GM18498 (cell line): ENCODE measurements around the gene TEX55.
"Not testable (repeated sequence)": the region's sequence is repeated elsewhere in the genome, so short reads cannot be mapped to it uniquely, and the experiment has no call there.

Experiments used
- ATAC-seq: cut with Tn5 transposase; IDR thresholded peaks from one replicate; pipeline ENCODE4 v1.9.1; 2021; ENCODE audit warnings: mild to moderate bottlenecking, moderate library complexity; ENCODE audit not compliant: unreplicated experiment

The TEX55 gene

DNA sequence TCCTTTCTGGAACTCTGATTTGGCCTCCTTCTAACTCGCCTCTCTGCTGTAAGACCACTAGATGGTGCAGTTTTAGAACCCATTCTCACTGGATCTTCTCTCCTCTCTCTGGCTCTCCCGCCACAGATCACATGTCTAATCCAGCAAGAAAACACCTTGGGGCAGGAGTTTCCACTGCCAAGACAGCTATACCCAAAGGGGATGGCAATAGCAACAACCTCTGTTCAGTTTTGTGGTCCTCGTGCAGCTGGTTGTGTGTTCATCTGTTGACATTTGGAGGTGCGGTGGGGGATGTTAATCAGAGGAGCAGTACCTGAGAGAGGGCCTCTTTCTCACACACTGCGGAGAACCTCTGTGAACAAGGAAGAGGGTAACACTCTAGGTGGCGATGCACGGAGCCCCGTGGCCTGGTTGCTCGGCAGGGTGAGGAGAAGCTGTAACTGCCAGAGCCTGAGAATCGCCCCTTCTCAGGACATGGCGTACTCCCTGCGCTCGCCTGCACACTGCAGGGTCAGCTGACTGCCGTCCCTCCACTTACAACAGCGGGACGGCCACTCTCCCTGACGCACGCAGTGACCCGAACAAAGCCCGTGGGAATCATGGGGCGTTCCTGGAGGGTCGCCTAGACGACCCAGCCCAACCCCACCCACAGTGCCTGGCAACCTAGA, at the start of gene TEX55:
Gene TEX55 (plus strand): TSS at position 666 of the 668 bp plus-strand sequence. CDS start 25 bp downstream, outside the sequence.
- ATAC-seq, result peak; percentile 66

DNA sequence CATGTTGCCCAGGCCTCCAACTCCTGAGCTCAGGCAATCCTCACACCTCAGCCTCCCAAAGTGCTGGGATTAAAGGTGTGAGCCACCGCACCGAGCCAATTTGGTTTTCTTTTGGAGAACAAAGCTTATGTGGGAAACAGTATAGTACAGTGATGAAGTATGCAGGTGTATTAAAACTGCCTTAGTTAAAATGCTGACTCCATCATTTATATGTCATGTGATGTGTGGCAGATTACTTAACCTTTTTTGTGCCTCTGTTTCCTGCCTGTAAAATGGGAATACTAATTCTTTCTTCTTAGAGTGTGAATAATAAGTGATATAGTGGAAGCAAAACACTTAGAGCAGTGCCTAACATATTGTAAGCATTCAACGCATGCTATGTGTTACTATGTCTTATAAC, 48.0 kb upstream of the TEX55 start:
- ATAC-seq, result no peak

DNA sequence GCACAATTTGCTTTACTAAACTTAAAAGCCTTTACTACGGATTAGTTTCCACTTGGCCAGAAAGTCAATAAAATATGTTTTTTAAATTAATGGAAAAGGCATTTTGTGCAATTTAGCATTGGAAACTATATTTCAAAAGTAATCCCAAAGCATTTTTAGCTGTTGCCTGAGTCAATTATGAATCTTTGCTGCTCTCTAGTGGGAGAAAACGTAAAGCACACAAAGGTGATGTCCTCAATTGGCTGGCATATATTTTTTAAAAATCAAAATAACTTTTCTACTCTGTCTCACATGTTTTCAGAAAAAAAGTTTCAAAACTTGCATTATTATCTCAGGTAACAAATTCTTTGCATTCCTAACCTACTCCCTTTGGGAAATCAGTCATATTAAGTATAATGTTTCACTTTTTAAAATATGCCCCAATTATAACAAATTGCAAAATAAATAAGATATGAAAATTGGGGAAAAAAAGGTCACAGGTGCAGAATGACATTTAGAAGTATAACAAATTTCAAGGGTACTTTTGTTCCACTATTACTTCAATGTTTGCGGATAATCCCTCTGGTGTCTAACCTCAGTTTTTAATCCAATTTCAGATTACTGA, 47.2 kb upstream of the TEX55 start:
- no peak for ATAC-seq

DNA sequence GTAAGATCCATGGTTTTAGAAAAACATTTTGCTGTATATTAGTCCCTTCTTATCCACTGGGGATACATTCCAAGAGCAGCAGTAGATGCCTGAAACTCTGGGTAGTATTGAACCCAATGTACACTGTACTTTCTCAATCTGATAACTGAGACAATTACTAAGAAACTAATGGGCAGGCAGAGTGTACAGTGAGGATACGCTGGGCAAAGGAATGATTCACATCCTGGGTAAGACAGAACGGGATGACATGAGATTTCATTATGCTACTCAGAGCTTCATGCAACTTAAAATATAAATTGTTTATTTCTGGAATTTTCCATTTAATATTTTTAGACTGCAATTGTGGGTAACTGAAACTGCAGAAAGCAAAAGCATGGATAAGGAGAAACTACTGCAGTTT, 46.2 kb upstream of the TEX55 start:
- ATAC-seq, result no peak

DNA sequence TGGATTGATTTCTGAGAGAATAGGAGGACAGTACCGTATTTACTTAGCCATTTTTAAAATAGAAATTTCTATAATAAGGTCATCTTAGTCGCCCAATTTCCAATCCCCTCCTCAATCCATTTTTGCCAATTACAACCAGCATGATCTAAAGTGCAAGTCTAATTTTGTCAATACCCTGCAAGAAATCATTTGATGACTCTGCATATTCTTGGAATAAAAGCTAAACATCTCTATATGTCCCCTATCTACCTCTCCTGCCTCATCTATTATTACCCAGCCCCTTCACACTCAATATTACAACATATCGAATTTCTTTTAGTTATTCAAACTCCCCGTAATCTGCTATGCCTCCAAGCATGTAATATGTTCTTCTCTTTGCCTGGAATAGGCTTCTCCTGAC, 41.9 kb upstream of the TEX55 start:
- ATAC-seq, result no peak

DNA sequence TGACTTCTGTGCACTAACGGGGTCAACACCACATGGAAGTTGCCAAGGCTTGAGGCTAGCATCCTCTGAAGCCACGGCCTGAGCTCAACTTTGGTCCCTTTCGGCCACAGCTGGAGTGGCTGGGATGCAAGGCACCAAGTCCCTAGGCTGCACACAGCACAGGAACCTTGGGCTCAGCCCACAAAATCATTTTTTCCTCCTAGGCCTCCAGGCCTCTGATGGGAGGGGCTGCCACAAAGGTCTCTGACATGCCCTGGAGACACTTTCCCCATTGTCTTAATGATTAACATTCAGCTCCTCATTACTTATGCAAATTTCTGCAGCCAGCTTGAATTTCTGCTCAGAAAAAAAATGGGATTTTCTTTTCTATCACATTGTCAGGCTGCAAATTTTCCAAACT, 27.6 kb upstream of the TEX55 start:
- not testable (repeated sequence) for ATAC-seq

DNA sequence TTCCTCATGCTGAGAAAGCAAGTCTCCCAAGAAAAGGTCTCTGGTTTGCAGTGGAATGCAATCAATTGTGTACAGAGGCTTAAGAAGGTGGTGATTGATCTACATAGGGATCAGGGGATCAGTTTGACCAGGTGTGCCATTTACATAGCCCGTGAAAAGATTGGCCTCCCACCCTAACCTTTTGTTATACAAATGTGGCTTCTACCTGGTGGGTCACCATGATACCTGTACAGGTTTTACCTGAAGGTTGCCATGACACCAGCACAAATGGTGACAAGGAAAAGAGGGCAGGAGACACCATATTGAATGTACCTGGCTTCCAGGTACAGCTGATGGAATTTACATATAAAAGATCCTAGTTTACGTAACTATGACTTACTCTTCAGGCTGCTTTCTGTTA, 25.5 kb upstream of the TEX55 start:
- no peak for ATAC-seq

DNA sequence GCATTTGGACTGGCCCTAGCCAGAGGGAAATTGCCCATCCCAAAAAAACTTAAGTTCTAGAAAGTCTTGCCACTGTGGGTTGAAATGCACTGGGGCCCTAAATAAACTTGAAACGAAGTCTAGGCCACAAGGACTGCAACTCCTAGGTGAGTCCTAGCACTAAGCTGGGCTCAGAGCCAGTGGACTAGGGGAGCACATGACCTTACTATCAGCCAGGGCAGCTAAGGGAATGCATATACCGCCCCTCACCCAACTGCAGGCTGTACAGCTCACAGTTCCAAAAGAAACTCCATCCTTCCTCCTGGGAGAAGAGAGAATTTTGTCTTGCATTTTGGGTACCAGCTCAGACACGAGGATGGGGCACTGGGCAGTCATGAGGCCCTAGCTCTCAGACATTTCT, 23.6 kb upstream of the TEX55 start:
- ATAC-seq, result no peak

DNA sequence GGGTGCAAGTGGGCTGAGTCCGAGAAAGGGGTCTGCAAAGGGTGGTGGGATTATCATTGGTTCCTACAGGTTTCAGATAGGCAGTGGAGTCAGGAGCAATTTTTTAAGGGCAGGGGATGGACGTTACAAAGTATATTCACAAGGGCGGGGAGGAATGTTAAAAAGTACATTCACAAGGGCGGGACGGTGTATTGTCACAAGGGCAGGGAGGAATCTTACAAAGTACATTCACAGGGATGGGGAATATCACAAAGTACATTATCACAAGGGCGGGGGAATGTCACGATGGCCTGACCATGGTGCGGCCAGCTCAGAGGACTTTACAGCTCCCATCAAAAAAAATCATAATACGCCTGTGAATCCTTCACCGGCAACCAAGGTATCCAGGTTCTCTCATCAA, 20.6 kb upstream of the TEX55 start:
- no peak for ATAC-seq

DNA sequence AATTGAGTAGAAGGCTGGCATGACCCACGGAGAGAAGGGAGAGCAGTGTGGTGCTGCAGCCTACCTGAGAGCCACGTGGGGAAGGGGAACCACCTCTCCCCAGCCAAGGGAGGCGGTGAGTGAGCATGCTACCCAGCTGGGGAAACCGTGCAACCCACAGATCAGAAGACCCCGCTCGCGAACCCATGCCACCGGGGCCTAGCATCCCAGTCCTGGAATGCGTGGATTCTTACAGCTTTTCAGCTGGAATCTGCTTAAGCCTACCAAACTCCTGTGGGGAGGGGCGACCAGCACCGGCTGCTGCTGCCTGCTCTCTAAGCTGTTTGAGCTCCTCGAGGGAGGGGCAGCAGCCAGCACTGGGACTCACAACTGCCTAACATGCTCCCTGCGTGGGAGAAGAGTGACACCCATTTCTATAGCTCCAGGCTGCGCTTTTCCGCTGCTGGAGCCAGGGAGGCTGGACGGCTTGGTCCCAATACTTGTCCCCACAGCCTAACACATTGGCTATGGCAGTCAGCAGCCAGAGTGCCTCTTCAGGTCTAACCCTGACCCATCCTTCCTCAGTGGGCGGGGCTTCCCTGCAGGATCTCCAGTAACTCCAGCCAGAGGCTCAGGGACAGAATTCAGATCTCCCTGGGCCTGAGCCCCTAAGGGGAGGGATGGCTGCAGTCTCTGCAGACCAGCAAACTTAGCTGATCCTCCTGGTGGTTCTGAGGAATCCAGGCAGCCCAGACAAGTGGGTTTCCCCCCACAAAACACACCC, 20.0 kb upstream of the TEX55 start:
- no peak for ATAC-seq

DNA sequence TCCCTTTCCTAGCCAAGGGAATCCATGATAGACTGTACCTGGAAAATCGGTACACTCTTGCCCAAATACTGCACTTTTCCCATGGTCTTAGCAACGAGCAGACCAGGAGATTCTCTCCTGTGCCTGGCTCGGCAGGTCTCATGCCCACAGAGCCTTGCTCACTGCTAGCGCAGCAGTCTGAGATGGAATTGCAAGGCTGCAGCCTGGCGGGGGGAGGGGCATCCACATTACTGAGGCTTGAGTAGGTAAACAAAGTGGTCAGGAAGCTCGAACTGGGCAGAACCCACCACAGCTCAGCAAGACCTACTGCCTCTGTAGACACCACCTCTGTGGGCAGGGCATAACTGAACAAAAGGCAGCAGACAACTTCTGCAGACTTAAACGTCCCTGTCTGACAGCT, 15.7 kb upstream of the TEX55 start:
- not testable (repeated sequence) for ATAC-seq

DNA sequence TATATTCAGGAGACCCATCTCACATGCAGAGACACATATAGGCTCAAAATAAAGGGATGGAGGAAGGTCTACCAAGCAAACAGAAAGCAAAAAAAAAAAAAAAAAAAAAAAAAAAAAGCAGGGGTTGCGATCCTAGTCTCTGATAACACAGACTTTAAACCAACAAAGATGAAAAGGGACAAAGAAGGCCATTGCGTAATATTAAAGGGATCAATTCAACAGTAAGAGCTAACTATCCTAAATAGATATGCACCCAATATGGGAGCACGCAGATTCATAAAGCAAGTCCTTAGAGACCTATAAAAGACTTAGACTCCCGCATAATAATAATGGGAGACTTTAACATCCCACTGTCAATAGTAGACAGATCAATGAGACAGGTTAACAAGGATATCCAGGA, 13.7 kb upstream of the TEX55 start:
- ATAC-seq, result not testable (repeated sequence)

DNA sequence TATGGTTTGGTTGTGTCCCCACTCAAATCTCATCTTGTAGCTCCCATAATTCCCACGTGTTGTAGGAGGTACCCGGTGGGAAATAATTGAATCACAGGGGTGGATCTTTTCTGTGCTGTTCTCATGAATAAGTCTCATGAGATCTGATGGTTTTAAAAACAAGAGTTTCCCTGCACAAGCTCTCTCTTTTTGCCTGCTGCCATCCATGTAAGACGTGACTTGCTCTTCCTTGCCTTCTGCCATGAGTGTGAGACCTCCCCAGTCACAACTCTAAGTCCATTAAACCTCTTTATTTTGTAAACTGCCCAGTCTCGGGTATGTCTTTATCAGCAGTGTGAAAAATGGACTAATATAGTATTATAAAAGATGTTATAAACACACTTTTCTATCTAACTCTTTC, 6.6 kb upstream of the TEX55 start:
- not testable (repeated sequence) for ATAC-seq

DNA sequence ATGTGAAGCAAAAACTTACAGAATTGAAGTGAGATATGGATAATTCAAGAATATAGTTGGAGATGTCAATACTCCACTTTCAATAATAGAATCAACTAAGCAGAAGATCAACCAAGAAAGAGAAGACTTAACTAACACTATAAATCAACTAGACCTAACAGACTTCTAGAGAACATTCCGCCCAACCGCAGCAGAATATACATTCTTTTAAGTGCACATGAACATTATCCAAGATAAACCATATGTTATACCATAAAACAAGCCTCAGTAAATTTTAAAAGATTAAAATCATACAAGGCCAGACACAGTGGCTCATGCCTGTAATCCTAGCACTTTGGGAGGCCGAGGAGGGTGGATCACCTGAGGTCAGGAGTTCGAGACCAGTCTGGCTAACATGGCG, 5.5 kb upstream of the TEX55 start:
- no peak for ATAC-seq

DNA sequence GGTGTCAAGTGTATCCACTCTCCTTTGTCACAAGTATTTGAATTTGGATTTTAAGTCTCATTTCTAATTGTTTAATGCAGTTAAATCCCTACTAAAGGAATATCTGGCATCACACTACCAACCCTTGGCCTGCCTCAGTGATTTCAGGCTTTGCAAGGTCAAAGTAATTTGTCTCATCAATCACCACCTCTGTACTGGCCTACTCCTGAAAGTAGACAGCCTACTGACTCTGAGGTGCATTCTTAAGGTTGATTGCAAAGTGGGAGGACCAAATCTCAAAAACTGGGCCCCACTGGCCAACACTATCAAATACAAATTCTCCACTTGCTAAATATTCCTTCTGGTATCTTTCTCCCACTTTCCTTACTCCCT, 851 bp upstream of the TEX55 start:
- ATAC-seq, result peak; percentile 29

DNA sequence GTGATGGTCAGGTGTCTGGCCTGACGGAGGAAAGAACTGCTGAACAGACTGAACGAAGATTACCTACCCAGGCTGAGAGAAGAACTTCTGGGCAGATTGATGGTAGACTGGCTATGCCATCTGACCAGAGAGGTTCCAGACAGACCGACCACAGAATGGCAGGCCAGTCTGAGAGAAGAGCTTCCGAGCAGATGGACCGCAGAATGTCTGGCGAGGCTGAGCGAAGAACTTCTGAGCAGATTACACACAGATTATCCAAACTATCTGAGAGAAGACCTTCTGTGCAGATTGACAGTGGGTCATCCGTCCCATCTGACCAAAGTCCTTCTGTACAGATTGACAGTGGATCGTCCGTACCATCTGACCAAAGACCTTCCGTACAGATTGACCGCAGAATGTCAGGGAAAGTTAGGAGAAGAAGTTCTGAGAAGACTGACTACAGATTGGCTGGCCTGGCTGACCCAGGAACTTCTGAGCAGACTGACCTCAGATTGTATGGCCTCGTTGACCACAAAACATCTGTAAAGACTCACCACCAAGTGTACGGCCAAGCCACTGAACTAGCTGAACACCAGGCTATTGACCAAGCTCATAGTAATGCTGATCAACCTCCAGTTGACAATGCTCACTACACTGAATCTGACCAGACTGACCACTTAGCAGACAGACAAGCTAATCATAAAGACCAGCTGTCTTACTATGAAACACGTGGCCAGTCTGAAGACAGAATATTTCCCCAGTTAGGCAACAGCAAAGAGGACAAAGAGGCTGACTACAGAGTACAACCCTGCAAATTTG, 812 bp downstream of the TEX55 start:
- no peak for ATAC-seq

DNA sequence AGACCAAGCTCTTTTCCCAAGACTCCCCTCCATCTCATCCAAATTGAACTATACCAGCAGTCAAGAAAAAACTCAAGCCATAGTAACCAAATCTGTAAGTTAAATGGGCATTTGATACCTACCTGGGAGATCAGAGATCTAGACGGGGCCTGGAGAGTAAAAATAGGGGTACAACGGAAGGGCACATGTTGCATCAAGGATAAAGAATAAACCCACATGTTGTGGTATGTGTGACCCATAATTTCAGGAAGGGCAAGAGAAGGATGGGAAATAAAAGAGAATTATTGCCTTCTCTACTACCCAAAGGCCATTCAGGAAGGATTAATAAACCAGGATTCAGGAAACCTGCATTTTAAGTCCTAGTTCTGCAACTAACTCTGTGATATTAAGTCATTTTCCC, 1.5 kb downstream of the TEX55 start:
- ATAC-seq, result no peak

DNA sequence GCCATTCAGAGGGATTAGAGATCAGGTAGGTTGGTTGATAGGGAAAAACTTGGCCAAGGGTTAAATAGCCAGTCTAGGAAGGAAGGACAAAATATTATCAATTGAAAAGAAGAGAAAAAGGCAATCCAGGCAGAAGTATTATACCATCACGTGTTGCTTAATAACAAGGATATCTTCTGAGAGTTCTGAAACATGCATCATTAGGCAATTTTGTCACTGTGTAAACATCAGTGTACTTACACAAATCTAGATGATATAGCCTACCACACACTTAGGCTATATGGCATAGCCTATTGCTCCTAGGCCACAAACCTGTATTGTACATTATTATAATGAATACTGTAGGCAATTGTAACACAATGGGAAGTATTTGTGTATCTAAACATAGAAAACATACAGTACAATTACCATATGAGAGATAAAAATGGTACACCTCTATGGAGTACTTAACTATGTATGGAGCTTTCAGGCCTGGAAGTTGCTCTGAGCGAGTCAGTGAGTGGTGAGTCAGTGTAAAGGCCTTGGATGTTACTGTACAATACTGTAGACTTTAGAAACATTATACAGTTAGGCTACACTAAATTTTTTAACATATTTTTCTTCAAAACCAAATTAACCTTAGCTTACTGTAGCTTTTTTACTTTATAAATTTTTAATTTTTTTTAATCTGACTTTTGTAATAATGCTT, 2.7 kb downstream of the TEX55 start:
- no peak for ATAC-seq

DNA sequence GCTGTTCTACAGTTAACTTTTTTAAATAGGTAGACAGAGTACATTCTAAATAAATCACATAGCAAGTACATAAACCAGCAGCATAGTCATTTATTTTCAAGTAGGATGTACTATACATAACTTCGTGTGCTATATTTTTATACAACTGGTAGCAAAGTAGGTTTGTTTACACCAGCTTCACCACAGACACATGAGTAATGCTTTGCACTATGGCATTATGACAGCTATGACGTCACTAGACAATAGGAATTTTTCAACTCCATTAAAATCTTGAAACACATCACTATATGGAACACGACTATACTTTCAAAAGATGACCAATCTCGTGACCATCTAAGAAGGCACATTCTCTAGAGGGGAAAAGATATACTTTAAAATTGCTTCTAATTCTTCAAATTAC, 3.5 kb downstream of the TEX55 start:
- no peak for ATAC-seq

DNA sequence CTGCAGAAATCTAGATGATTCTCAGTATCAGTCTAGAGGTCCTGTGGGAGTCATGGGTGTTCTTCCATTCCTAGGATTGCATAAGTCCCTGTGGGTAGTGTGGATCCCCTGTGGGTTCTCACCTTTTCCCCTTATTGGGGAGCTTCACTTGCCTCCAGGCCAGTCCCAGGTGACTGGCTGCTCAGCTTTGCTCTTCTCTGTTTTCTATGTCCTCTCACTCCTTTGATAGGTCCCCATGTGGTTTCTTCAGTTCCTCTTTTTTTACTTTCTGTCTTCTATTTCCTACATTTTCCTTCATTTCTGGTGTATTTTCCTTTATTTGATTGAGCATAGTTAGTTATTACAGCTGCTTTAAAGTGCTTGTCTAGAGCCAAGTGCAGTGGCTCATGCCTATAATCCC, 10.9 kb downstream of the TEX55 start:
- ATAC-seq, result no peak

DNA sequence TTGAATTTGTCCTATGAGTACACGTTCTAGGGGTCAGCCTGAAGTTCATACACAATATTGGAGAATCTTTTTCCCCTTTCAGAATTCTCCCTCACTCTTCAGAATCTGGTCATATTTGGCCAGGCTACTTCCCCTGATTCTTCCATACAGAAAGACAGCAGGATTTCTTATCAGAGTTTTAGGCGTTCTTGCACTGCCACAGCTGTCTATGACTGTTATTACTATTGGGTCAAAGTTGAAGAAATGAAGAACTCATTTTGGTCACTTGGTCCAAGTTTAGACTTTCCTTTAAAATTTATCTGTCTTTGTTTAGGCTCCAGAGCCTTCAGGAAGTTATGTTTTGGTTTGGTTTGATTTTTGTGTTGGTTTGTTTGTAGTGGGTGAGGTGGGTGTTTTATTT, 12.0 kb downstream of the TEX55 start:
- ATAC-seq, result no peak
